Measurements from ENCODE around the gene PODXL.

PODXL gene

DNA sequence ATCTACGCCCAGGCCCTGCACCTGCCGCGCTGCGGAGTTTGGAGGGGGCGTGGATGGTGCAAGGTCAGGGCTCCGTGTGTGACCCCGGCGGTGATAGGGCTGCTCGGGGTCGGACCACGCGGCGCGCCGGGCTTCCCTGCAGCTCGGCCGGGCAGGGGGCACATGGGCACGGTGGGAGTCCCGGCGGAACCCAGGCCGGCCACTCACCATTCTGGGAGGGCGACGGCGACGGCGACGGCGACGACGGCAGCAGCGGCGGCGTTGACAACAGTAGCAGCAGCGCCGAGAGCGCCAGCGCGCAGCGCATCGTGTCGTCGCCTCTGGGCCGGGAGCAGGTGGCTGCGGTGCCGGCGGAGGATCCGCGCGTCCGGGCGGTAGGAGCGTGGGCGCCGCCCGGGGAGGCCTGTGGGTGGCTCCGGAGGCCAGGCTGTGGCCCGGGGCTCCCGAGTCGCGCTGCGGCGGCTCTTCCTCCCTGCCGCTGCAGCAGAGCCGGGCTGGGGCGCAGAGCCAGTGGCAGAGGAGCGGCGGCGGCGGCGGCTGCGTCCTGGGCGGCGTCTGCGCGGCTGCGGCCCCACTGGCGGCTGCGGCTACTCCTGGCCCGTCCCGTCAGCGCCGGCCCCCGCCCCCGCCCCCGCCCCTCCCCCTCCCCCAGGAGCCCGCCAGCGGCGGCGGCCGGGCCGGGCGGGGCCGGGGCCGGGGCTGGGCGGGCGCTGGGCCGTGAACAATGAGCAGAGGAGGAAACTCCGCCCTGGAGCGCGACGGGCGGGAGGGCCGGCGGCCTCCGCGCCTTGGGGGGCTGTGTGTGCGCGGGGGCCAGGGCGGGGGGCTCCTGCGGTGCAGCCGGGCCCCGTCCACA lies at the start of gene PODXL:
Gene PODXL (minus strand): TSS at position 576 of the 856 bp plus-strand sequence. CDS start 269 bp downstream, at position 307.
- peak; percentile 79 for DNase-seq

DNA sequence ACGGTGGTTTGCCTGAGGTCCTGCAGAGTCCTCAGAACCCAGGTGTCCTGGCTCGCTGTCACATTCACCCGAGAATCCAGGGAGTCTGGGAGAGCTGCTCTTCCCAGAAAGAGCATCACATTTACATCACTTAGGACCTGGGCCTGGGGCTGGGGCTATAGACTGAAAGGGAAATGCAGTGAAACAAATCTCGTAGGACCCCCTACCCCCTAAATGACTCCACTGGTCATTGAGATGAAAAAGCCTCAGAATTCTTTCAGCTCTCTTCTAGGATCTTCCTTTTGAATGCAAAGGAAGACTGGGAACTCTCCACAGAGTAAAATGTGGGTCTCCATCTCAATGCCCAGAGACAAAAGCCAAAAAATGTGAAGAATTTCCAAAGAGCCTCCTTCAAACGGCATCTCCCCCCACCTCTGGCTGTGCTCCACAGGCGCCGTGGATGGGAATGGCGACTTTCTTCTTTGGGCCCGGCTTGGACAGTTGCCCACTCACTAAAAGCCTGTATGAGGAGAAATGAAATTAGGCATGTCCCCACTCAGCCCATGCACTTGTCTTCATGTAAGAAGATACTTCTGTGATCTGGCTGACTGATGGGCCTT lies 49.0 kb upstream of the PODXL start:
- no peak for DNase-seq

DNA sequence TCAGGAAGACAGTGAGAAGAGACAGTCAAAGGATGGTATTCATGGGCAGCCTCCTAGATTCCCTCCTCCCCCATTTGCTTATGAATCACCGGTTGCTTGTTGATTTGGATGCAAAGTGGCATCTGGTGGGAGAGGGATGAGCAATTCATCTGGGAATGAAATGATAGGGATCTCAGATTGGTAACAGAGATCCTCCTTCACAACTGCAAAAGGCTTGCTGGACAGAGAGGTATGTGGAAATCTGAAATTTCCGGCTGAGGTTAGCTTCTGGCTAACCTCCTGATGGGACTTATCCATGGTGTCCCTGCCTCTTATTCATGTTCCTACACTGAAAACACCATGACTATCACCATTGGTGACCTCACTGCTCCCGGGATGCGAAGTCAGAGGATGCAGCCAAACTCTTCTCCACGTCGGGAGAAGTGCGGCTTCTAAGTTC lies 48.4 kb upstream of the PODXL start:
- DNase-seq, result no peak

DNA sequence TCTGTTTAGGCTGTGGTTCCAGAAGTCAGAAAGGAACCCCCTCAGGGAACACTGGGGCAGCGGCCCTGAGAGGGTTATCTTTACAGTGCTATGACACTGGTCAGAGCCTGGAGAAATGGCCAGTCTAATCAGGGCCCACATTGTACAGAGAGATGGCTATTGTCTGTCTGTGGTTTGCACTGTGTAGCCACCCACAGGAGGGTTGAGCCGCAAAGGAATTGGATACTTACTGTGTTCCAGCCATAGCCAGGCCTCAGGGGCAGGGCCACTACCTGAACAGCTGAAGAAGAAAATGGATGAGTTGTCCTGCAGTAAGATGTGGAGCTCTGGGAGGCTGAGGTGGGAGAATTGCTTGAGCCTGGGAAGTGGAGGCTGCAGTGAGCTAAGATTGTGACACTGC lies 47.5 kb upstream of the PODXL start:
- DNase-seq, result no peak

DNA sequence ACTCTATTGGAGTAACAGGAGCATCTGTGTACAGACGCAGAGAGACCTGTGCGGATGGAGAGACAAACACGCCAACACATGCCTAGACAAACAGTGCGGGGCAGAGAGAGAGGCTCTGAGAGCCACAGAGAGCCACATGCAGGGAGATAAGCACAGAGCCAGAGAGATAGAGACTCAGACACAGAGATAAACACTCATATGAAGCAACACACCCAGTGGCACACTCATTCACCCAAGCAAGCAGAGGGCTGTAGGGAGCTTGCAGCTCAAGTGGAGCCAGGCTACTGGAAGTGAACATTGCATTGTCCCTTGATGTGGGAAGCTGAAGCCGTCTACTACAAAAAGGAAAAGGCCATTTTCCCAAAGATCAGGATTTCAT lies 46.6 kb upstream of the PODXL start:
- no peak for DNase-seq

DNA sequence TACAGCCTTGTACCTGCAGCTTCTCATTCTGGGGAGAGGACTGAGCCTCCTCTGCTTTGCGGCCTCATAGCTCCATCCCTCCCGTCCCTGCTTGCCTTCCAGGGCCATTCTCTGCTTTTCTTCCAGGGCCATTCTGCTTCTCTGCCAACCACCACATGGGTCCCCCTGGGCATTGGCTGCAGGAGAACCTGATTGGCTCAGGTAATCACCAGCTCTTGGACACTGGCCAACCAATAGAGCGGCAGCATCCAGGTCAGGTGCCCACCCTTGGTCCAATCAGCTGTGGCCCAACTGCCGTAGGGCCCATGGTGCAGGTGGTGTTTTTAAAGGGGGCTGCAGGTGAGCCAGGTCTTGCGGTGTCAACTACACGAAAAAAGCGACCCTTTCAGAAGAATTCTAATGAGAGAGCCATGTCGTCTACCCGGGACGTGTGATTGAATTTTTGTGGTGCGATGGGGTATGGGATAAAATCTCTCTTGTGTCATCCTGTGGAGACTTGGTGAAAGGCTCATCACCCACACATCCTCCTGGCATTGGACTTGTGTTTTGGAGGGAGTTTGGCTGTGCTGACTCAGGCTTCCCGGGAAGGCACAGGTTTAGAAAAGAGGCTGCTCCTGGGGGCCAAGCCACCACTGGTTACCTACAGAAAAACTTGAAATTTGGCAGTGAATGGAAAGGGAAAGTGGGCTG lies 46.0 kb upstream of the PODXL start:
- no peak for DNase-seq

DNA sequence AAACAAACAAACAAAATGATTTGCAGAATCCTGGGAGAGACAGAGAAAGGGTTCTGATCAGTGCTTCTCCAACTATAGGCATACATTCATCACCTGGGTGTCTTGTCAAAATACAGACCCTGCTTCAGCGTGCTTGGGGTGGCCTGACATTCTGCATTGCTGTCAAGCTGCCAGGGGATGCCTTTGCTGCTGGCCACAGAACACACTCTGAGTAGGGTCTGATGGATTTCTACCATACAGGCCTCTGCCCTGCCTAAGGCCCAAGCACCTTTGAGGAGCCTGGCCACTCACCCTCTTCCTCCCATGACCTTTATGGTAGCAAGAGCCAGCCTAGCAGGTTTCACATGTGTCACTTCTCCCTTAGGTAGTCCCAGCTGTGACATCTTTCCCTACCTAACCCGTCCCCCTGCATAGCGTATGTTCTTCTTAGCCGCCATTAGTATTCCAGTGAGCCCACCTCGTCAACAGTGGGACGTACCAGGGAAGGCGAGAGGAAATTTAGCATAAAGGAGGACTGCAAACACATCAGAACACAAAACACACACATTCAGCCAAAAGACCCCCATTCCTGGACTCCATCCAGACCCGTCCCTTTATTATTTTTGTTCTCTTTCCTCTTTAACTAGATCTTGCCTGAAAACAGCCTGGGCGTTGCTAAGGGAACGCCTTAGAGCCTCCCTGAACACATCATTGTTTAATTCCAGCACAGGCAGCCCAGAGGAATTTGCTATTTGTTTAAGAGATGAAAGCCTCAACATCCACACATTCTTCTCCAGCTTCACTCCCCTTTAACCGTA lies 43.9 kb upstream of the PODXL start:
- DNase-seq, result no peak

DNA sequence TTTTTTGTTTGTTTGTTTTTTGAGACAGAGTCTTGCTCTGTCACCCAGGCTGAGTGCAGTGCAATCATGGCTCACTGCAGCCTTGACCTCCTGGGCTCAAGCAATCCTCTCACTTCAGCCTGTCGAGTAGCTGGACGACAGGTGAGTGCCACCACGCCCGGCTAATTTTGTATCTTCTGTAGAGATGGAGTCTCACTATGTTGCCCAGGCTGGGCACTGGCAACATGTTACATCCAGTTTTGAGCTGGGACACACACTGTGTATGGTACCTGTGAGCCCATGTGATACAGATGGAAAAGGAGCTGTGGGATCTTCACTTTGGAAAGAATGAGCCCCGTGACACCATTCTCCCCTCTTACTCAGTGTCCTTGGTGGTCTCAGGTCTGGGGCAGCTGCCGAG lies 40.4 kb upstream of the PODXL start:
- no peak for DNase-seq

DNA sequence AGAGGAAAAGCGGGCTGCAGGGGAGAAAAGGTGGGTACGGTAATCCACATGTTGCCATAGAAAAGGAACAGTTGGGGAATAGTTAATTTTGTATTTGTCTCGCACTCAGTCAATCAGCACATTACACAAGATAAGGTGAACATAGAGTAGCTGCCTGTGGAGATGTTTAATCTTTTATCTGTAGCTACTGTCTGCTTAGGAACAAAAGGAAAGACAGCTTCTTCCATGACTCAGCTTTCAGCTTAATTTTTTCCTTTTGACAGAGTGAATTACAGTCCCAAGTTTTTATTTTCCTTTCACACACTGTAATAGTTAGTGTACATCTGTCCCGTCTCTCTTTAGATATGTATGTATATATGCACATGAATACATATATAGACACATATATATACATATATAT lies 39.3 kb upstream of the PODXL start:
- DNase-seq, result no peak

DNA sequence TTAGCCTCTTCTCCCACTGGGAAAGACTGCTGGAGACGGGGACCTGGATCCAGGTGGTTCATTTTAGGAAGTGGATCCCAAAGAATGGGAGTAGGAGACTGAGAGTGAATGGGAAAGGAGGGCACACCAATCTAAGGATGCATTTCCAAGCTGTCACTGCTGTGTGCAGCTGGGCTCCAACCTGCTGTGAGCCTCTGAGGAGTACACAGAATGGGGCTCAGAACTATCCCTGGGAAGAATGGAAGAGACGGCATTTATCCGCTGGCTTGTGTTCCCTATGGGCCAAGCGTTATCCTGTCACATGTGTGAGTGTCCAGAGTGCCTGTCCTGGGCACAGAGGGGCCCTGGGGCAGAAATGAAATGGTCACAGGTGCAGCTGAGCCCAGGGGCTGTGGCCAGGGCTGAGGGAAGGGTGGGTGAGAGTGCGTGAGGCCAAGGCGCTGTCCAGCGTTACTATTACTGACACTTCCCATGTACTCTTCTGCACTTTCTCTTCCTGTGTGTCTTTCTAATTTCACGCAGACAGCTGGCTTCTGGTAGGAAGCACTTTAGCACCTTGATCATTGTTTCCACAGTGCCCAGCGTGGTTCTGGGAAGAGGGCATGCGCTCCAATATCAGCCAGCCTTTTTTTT lies 35.4 kb upstream of the PODXL start:
- DNase-seq, result no peak

DNA sequence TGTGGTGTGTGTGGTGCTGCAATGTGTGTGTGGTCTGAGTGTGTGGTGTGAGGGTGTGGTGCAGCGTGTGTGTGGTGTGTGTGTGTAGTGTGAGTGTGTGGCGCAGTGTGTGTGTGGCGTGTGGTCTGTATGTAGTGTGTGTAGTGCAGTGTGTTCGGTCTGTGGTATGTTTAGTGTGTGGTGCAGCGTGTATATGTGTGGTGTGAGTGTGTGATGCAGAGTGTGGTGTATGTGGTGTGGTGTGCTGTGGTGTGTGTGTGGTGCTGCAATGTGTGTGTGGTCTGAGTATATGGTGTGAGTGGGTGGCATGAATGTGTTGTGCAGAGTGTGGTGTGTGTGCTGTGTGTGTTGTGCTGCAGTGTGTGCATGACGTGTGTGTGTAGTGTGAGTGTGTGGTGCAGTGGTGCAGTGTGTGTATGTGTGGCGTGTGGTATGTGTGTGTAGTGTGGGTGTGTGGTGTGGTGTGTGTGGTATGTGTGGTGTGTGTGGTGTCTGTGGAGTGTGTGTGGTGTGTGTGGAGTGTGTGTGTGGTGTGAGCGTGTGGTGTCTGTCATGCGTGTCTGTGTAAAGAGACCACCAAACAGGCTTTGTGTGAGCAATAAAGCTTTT lies 31.0 kb upstream of the PODXL start:
- no peak for DNase-seq

DNA sequence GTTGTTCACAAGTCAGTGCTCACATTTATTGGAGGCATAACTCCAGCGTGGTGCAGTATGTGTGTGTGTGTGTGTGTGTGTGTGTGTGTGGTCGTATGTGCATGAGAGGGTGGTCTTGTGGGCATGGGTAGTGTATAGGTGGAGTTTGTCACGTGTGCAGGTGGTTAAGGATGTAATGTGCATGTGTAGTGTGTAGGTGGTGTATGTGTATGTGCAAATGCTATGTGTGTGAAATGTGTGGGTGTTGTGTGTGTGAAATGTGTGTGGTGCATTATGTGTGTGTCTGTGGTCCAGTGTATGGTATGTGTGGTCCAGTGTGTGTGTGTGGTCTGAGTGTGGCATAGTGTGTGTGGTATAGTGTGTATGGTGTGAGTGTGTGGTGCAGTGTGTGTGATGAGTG lies 30.3 kb upstream of the PODXL start:
- DNase-seq, result no peak

DNA sequence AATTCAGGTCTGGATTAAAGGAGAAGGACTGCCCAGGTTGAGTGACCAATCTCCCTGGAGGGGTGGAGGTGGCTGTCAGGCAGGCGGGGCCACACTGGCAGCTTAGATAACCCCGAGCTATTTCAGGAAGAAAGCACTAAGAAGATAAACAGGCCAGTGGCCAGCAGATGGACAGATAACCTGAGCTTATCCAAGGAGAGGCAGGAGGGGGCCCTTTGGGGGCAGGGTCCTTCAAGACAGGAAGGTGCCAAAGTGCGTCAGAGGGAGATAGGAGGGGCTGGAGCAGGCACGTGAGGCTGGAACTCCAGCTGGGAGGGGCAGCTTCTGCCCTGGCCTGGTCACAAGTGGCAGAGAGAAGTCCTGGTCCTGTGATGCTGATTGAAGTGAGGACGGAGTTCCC lies 29.8 kb upstream of the PODXL start:
- no peak for DNase-seq

DNA sequence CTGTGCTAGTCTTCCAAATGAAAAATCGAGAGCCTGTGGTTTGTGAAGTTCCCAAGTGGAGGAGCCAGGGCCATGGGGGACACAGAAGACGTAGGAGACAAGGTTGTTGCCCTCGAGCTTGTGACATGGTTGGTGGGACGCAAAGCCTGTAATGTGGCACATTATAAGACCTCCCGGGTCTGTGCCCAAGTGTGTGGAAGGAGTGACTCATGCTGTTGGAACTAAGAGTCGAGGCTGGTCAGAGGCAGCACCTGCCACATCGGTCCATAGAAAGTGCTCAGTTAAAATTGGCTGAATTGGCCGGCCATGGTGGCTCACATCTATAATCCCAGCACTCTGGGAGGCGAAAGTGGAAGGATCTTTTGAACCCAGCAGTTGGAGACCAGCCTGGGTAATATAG lies 27.0 kb upstream of the PODXL start:
- DNase-seq, result no peak

DNA sequence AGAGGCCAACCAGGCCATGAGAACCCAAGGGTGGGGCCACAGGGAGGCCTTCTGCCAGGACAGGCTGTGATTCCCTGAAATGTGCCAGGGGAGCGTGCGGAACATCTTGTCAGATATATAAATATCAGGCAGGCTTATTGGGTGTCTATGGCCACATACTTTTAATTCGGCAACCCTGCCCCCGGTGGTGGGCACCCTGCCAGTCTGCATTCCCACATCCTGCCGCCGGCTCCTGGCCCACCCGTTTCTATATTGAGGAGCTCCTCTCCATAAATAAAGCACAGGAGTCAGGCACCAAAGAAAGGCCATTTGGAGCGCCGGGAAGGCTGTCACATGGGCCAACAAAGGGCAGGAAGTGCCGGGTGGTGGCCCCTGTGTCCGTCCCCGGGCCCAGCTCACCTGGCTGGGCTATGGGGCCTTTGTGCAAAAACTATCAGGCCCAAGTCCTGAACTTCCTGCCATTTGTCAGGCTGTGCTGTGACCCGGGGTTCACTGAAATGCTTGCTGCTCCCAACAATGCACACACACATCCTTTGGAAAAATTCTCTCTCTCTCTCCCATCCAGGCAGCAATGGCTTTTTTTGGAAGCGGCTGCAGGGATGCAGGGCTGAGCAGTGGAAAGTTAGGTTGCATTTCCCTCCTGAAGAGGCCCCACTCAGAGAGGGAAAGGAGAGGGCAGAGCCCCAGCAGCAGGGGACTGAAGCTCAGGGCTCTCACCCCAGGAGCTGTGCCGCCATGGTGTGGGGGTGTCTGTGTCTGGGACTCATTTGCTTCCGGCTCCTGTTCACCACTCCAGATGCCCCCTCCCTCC lies 25.0 kb upstream of the PODXL start:
- DNase-seq, result no peak

DNA sequence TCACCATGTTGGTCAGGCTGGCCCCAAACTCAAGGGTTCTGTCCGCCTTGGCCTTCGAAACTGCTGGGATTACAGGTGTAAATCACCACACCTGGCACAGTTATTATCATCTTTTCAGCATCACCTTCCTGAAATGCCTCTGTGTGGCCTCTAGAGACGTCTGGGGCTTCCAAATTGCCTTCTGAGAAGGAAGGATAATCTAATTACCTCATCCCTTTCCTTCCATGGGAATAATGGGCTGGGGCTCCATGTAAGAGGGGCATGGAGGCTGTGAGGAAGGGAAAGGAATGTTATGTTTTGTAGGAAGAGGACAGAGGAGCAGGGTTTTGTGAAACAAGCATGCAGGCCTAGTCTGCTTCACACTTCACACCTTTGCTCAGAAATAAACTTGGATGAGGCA lies 22.2 kb upstream of the PODXL start:
- no peak for DNase-seq

DNA sequence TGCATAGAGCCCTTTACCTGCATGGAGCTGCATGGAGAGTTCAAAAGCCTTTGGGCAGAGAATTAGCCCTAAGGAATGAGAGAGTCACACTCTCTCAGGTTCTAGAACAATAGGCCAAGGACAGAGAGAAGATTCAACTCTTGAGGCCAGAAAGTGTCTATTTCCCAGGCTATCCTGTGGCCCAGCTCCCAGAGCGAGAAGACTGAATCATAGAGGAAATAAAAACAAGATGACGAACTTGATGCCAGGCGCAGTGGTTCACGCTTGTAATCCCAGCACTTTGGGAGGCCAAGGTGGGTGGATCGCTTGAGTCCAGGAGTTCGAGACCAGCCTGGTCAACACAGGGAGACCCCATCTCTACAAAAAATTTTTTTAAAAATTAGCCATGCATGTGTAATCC lies 18.3 kb upstream of the PODXL start:
- no peak for DNase-seq

DNA sequence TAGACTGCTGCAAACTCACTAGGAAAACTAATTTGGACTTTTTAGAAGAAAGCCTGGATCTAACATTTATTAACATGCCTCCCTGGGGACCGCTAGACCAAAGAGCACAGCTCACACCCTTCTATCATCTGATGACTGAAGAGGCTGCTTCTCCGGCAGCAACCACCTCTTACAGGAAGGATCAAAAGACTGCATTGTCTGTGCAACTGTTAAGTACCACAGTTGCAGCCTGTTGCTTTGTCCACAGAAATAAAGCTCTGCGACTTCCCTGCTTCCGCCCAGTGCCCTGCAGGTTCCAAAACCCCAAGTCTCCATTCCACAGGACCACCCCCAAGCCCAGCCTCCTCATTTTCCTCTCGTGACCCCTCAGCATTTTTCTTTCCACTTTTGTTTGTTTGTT lies 14.0 kb upstream of the PODXL start:
- DNase-seq, result no peak

DNA sequence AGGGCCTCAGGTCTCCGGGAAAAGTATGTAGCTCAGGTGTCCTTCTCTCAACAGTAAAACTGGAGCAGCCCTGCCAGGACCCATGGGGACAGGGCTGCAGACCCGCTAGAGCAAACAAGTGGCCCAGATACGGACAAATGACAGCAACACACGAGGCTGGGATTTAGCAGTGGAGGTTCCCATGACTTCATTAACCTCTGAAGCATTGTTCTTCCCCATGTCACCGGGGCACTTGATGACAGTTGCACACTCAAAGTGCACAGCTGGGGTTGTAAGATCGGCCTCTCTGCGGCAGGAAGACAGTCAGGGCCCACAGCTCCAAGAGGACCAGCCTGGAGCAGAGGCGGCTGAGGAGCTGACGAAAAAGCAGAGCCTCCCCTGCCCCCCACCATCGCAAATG lies 12.5 kb upstream of the PODXL start:
- DNase-seq, result no peak

DNA sequence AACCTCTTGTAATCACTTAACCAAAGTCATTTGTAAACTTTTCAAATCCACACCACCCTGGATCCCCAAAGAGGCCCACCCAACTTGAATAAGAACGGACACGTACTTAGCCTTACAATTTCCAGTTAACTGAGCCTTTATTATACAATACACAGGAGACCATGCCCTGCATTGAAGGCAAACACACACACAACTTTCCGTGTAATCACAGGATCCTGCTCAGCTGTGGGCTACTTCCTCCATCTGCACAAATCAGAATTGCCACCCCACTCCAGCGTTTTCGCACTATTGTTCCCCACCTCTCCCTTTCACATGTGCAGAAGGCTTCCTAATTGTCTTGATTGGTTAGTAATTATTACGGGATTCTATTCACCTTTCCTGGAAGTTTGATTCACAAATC lies 12.1 kb upstream of the PODXL start:
- no peak for DNase-seq

DNA sequence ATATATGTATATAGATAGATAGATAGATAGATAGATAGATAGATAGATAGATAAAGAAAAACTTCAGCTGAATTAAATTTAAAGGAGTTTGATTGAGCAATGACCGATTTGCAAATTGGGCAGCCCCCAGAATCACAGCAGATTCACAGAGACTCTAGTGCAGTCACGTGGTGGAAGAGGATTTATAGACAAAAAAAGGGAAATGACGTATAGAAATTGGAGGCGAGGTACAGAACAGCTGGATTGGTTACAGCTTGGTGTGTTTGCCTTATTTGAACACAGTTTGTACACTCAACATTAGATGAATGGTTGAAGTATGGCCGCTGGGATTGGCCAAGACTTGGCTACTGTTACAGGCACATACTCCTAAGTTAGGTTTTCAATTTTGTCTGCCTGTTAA lies 8.2 kb upstream of the PODXL start:
- DNase-seq, result no peak
